Astrocyte (in vitro differentiated cells and primary cell): ENCODE results near the gene NCLN.

Source experiments
- CTCF ChIP-seq: IDR thresholded peaks from 2 replicates; pipeline ENCODE4 v1.5.1; 2011; ENCODE audit warnings: low read depth, mild to moderate bottlenecking, inconsistent platforms, low read length, moderate library complexity; ENCODE audit not compliant: insufficient read depth
- EZH2 ChIP-seq: IDR thresholded peaks from 2 replicates; pipeline ENCODE4 v1.6.1; 2012; ENCODE audit warnings: mild to moderate bottlenecking, low read length, inconsistent platforms; ENCODE audit not compliant: insufficient read depth

GRCh38 chr19:3229888-3230496 is 44.3 kb downstream of the NCLN start:
- TF ChIP-seq CTCF (no peak), EZH2 (no peak)
